ENCODE results near the gene CSF2.

Gene CSF2

GRCh38 chr5:132110195-132110594 lies 36.6 kb downstream of the CSF2 start:
- Histone ChIP-seq H3K9me3 (ENCODE audit: control insufficient read depth, insufficient read depth, low read length) (no peaks in the 10 kb centered on the region), H3F3A (ENCODE audit: control insufficient read depth, insufficient read depth) (no peaks in the 10 kb centered on the region), H3K4me1 (ENCODE audit: control insufficient read depth, low read length) (no peaks in the 10 kb centered on the region), H3K4me2 (ENCODE audit: low read length) (no peak overlapping the region), H3K9me2 (replicated peaks; ENCODE audit: control insufficient read depth, low read length) (no peaks in the 10 kb centered on the region), H3K79me2 (ENCODE audit: control insufficient read depth, low read length) (no peaks in the 10 kb centered on the region), H3K27me3 (ENCODE audit: control insufficient read depth, low read length) (no peaks in the 10 kb centered on the region), H3K4me3 (ENCODE audit: low read length) (no peak overlapping the region), H3K36me3 (ENCODE audit: control insufficient read depth, low read length) (no peaks in the 10 kb centered on the region), H4K20me1 (ENCODE audit: control insufficient read depth, insufficient read depth, low read depth, low read length) (no peaks in the 10 kb centered on the region), H3K27ac (ENCODE audit: low read depth, low read length) (no peak overlapping the region)
- TF ChIP-seq EZH2phosphoT487 (IDR thresholded peaks at IDR 0.05; ENCODE audit: borderline replicate concordance, low read length) (no peak), CTCF (IDR thresholded peaks at IDR 0.05; ENCODE audit: low read depth, low read length, poor library complexity, severe bottlenecking) (no peak)

GRCh38 chr5:132110930-132111329 lies 37.3 kb downstream of the CSF2 start:
- no peaks in the 10 kb centered on the region for H4K20me1 ChIP-seq (ENCODE audit: control insufficient read depth, insufficient read depth, low read depth, low read length)
- no peaks in the 10 kb centered on the region for H3K36me3 ChIP-seq (ENCODE audit: control insufficient read depth, low read length)
- H3K27me3 ChIP-seq (ENCODE audit: control insufficient read depth, low read length): no peaks in the 10 kb centered on the region
- H3K27ac ChIP-seq (ENCODE audit: low read depth, low read length): no peak overlapping the region
- H3K9me3 ChIP-seq (ENCODE audit: control insufficient read depth, insufficient read depth, low read length): no peaks in the 10 kb centered on the region
- no peaks in the 10 kb centered on the region for H3F3A ChIP-seq (ENCODE audit: control insufficient read depth, insufficient read depth)
- H3K4me1 ChIP-seq (ENCODE audit: control insufficient read depth, low read length): no peaks in the 10 kb centered on the region
- no peaks in the 10 kb centered on the region for H3K79me2 ChIP-seq (ENCODE audit: control insufficient read depth, low read length)
- no peak for TF ChIP-seq EZH2phosphoT487 (IDR thresholded peaks at IDR 0.05; ENCODE audit: borderline replicate concordance, low read length)
- H3K4me2 ChIP-seq (ENCODE audit: low read length): no peak overlapping the region
- no peak overlapping the region for H3K4me3 ChIP-seq (ENCODE audit: low read length)
- H3K9me2 ChIP-seq (replicated peaks; ENCODE audit: control insufficient read depth, low read length): no peaks in the 10 kb centered on the region

- Histone ChIP-seq H3K9me3 (ENCODE audit: control insufficient read depth, insufficient read depth, low read length) (no peaks in the 10 kb centered on the region), H3K4me2 (ENCODE audit: low read length) (no peak overlapping the region), H3K27me3 (ENCODE audit: control insufficient read depth, low read length) (no peaks in the 10 kb centered on the region), H3K4me1 (ENCODE audit: control insufficient read depth, low read length) (no peaks in the 10 kb centered on the region), H4K20me1 (ENCODE audit: control insufficient read depth, insufficient read depth, low read depth, low read length) (no peaks in the 10 kb centered on the region), H3K9me2 (replicated peaks; ENCODE audit: control insufficient read depth, low read length) (no peaks in the 10 kb centered on the region), H3F3A (ENCODE audit: control insufficient read depth, insufficient read depth) (no peaks in the 10 kb centered on the region), H3K27ac (ENCODE audit: low read depth, low read length) (no peak overlapping the region), H3K36me3 (ENCODE audit: control insufficient read depth, low read length) (no peaks in the 10 kb centered on the region), H3K4me3 (ENCODE audit: low read length) (no peak overlapping the region), H3K79me2 (ENCODE audit: control insufficient read depth, low read length) (no peaks in the 10 kb centered on the region)
- TF ChIP-seq CTCF (IDR thresholded peaks at IDR 0.05; ENCODE audit: low read depth, low read length, poor library complexity, severe bottlenecking) (no peak), EZH2phosphoT487 (IDR thresholded peaks at IDR 0.05; ENCODE audit: borderline replicate concordance, low read length) (no peak)
Measured at GRCh38 chr5:132112111-132112510, 38.5 kb downstream of the CSF2 start.

DNA sequence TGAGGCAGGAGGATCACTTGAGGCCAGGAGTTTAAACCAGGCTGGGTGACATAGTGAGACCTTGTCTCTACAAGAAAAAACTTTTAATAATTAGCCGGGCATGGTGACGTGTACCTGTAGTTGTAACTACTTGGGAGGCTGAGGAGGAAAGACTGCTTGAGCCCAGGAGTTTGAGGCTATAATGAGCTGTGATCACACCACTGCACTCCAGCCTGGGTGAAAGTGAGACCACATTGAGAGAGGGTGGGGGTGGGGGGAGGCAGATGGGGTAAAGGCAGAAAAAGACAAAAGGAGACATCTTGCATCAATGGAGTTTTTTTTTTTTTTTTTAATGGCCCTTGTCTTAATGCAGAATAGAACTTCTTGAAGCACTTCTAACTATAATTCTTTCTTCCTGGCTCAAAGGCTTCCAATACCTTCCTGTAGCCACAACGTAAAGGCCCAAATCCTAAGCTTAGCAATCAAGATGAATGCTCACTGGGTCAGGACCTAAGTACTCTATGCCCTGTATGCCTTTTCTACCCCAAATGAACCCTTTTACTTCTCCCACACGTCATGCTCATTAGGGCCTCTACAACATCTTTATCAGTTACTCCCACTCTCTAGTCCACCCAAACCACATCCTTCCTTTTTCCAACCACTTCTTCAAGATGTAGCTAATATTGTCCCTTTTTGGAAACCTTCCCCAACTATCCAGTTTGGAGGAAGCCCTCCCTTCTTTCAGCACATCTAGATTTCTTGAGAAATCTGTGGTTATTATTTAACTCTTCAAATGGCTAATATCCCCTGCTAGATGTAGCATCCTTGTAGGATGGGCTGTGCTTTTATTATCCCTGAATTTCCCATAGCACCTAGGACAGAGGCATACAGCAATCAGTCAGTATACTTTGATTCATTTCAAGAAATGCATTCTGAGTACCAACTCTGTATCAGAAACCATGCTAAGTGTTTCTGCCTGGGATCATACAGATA lies 40.8 kb downstream of the CSF2 start:
- no peak for TF ChIP-seq CTCF (IDR thresholded peaks at IDR 0.05; ENCODE audit: low read depth, low read length, poor library complexity, severe bottlenecking)
- TF ChIP-seq EZH2phosphoT487 (IDR thresholded peaks at IDR 0.05; ENCODE audit: borderline replicate concordance, low read length): no peak
- H3K9me3 ChIP-seq (ENCODE audit: control insufficient read depth, insufficient read depth, low read length): no peaks in the 10 kb centered on the region
- no peak overlapping the region for H3K4me2 ChIP-seq (ENCODE audit: low read length)
- H3F3A ChIP-seq (ENCODE audit: control insufficient read depth, insufficient read depth): no peaks in the 10 kb centered on the region
- no peaks in the 10 kb centered on the region for H3K4me1 ChIP-seq (ENCODE audit: control insufficient read depth, low read length)
- no peak overlapping the region for H3K4me3 ChIP-seq (ENCODE audit: low read length)
- no peaks in the 10 kb centered on the region for H3K9me2 ChIP-seq (replicated peaks; ENCODE audit: control insufficient read depth, low read length)
- no peaks in the 10 kb centered on the region for H4K20me1 ChIP-seq (ENCODE audit: control insufficient read depth, insufficient read depth, low read depth, low read length)
- H3K27me3 ChIP-seq (ENCODE audit: control insufficient read depth, low read length): no peaks in the 10 kb centered on the region
- no peaks in the 10 kb centered on the region for H3K79me2 ChIP-seq (ENCODE audit: control insufficient read depth, low read length)
- H3K27ac ChIP-seq (ENCODE audit: low read depth, low read length): no peak overlapping the region
- no peaks in the 10 kb centered on the region for H3K36me3 ChIP-seq (ENCODE audit: control insufficient read depth, low read length)

Data from DOHH2 (cell line).